Right forelimb (tissue), 1 donor: ENCODE data around the gene PRRC2B.

Experiments
- DNase-seq: peaks from one replicate; pipeline ENCODE4 v3.0.0-alpha.2; 2018

The PRRC2B gene

GRCh38 chr9:131473891-131474290 is 80.0 kb downstream of the PRRC2B start:
- DNase-seq: no peak

GRCh38 chr9:131474711-131475110 is 80.8 kb downstream of the PRRC2B start:
- peak; percentile 23 for DNase-seq

- DNase-seq: peak; percentile 24
Measured at GRCh38 chr9:131475111-131475955, 81.4 kb downstream of the PRRC2B start.

- peak; percentile 39 for DNase-seq
Measured at GRCh38 chr9:131475956-131476776, 82.3 kb downstream of the PRRC2B start.

- no peak for DNase-seq
Measured at GRCh38 chr9:131476777-131477345, 83.0 kb downstream of the PRRC2B start.

- DNase-seq: no peak
Measured at GRCh38 chr9:131477367-131477766, 83.5 kb downstream of the PRRC2B start.

- DNase-seq: no peak
Measured at GRCh38 chr9:131477816-131478419, 84.0 kb downstream of the PRRC2B start.

GRCh38 chr9:131478421-131478868 is 84.6 kb downstream of the PRRC2B start:
- peak; percentile 70 for DNase-seq

- DNase-seq: no peak
Measured at GRCh38 chr9:131478911-131479310, 85.0 kb downstream of the PRRC2B start.

GRCh38 chr9:131480258-131480657 is 86.4 kb downstream of the PRRC2B start:
- no peak for DNase-seq

GRCh38 chr9:131481441-131482342 is 87.8 kb downstream of the PRRC2B start:
- no peak for DNase-seq

GRCh38 chr9:131482343-131483006 is 88.6 kb downstream of the PRRC2B start:
- no peak for DNase-seq

- DNase-seq: no peak
Measured at GRCh38 chr9:131483319-131484050, 89.6 kb downstream of the PRRC2B start.

- no peak for DNase-seq
Measured at GRCh38 chr9:131484051-131484445, 90.2 kb downstream of the PRRC2B start.

- DNase-seq: no peak
Measured at GRCh38 chr9:131484560-131485185, 90.8 kb downstream of the PRRC2B start.

GRCh38 chr9:131485206-131485605 is 91.3 kb downstream of the PRRC2B start:
- no peak for DNase-seq

- no peak for DNase-seq
Measured at GRCh38 chr9:131485728-131486422, 92.0 kb downstream of the PRRC2B start.

- no peak for DNase-seq
Measured at GRCh38 chr9:131487001-131487400, 93.1 kb downstream of the PRRC2B start.

- no peak for DNase-seq
Measured at GRCh38 chr9:131487621-131488031, 93.7 kb downstream of the PRRC2B start.
